K562 (cell line): Measurements from ENCODE around the gene OR5D18. TPM values are rescaled to one million over a fixed set of nuclear protein-coding genes. Genes with fewer than 3 reads are reported as not detected.

ENCODE experiments used
- ATAC-seq: fragments of 200-7000 bp; cut with Tn5 transposase; 3 replicates; pipeline ENCODE4 v1.9.1; 2020; ENCODE audit warnings: moderate library complexity
- BruUV-seq: library from RNA; stranded (reverse); fragments of 400-500 nt; replicated peaks from 2 replicates; lab custom pipeline; 2021; lab: Mats Ljungman, UMichigan
- CTCF ChIA-PET: fragments of 300-600 bp; formaldehyde crosslinking; extraction: SDS; loops from one replicate; lab custom pipeline; 2021; ENCODE audit warnings: low intra/inter-chr PET ratio; lab: Yijun Ruan, JAX
- POLR2A ChIA-PET: fragments of 300-600, 350-650 bp; sonication (Branson Sonifier 250); formaldehyde crosslinking; extraction: SDS; loops from one replicate; lab custom pipeline; 2021; ENCODE audit warnings: antibody characterized with exemption, inconsistent platforms; lab: Yijun Ruan, JAX
- DNase-seq, 4 experiments: peaks; one replicate each; pipeline versions ENCODE4 v3.0.0 to v3.0.0-alpha.2; 2011 to 2018; ENCODE audit warnings: low spot score in 3 of 4, mixed read lengths in 3 of 4; ENCODE audit errors: extremely low read depth in 1 of 4
- FAIRE-seq: peaks from 2 replicates; lab custom pipeline; 2011; peaks lifted over from hg19 to GRCh38; lab: Jason Lieb, UNC
- H2AFZ ChIP-seq: 2 replicates; pipeline ENCODE4 v1.6.0; 2011; ENCODE audit warnings: low read depth, low read length, control low read depth, inconsistent platforms
- H3K27ac ChIP-seq: fragments of 200-600 bp; 3 replicates; pipeline ENCODE4 v1.8.0; 2011; ENCODE audit warnings: low read depth, mild to moderate bottlenecking, control low read depth, inconsistent platforms, low read length, moderate library complexity, mixed read lengths; ENCODE audit errors: extremely low read depth
- H3K27me3 ChIP-seq, 2 experiments: fragments of 300-600 bp in 1 of 2; 2 replicates in 1 of 2; 3 replicates in 1 of 2; pipeline versions ENCODE4 v1.6.0 to v1.8.0; 2011; ENCODE audit warnings: inconsistent platforms in 2 of 2, low read length in 2 of 2, mild to moderate bottlenecking in 1 of 2, mixed read lengths in 1 of 2, moderate library complexity in 1 of 2; ENCODE audit not compliant: control insufficient read depth in 2 of 2, insufficient read depth in 2 of 2
- H3K36me3 ChIP-seq: fragments of 300-600 bp; 3 replicates; pipeline ENCODE4 v1.8.0; 2011; ENCODE audit warnings: mild to moderate bottlenecking, low read length, inconsistent platforms; ENCODE audit not compliant: control insufficient read depth, insufficient read depth
- H3K4me1 ChIP-seq, 2 experiments: fragments of 200-600 bp in 1 of 2; replicated peaks in 1 of 2; 2 replicates in 1 of 2; 3 replicates in 1 of 2; pipeline versions ENCODE4 v1.5.1 to v1.8.0; 2011; ENCODE audit warnings: inconsistent platforms in 2 of 2, low read length in 2 of 2, mild to moderate bottlenecking in 1 of 2, mixed read lengths in 1 of 2, moderate library complexity in 1 of 2; ENCODE audit not compliant: control insufficient read depth in 2 of 2, insufficient read depth in 2 of 2
- H3K4me2 ChIP-seq: 2 replicates; pipeline ENCODE4 v1.6.1; 2011; ENCODE audit warnings: low read length, control low read depth, inconsistent platforms, mixed read lengths; ENCODE audit not compliant: insufficient read depth
- H3K4me3 ChIP-seq: fragments of 200-600 bp; sonication (generic), shearing (Covaris generic); 2 replicates; pipeline ENCODE4 v1.5.1; 2016; ENCODE audit warnings: control low read depth, inconsistent platforms
- H3K79me2 ChIP-seq: fragments of 200-600 bp; 3 replicates; pipeline ENCODE4 v1.8.0; 2011; ENCODE audit warnings: low read length, inconsistent platforms; ENCODE audit not compliant: control insufficient read depth, insufficient read depth
- H3K9ac ChIP-seq, 2 experiments: 2 replicates each; pipeline versions ENCODE4 v1.6.0 to v1.6.1; 2011; ENCODE audit warnings: low read depth in 2 of 2, low read length in 2 of 2, control low read depth in 1 of 2, inconsistent platforms in 1 of 2, mild to moderate bottlenecking in 1 of 2, mixed read lengths in 1 of 2; ENCODE audit not compliant: insufficient read depth in 1 of 2
- H3K9me1 ChIP-seq: one replicate; pipeline ENCODE4 v1.6.0; 2011; ENCODE audit warnings: inconsistent platforms, mild to moderate bottlenecking, low read length, moderate library complexity; ENCODE audit not compliant: control insufficient read depth, insufficient read depth
- H3K9me3 ChIP-seq: replicated peaks from 2 replicates; pipeline ENCODE4 v1.5.1; 2011; ENCODE audit warnings: low read depth, low read length, inconsistent platforms; ENCODE audit not compliant: control insufficient read depth, insufficient read depth
- H4K20me1 ChIP-seq: replicated peaks from 2 replicates; pipeline ENCODE4 v1.6.1; 2011; ENCODE audit warnings: low read length, inconsistent platforms, mixed read lengths; ENCODE audit not compliant: control insufficient read depth, insufficient read depth
- ASH1L ChIP-seq: fragments of 450-650 bp; IDR thresholded peaks from 2 replicates; pipeline ENCODE4 v1.6.1; 2018; ENCODE audit warnings: borderline replicate concordance, mild to moderate bottlenecking, low read depth; ENCODE audit not compliant: partially characterized antibody
- CBX5 ChIP-seq: IDR thresholded peaks from 2 replicates; pipeline ENCODE4 v1.6.1; 2014; ENCODE audit warnings: low read depth, borderline replicate concordance
- IRF2 ChIP-seq: sonication (generic); formaldehyde crosslinking; IDR thresholded peaks from 2 replicates; pipeline ENCODE4 v1.8.1; 2022; ENCODE audit warnings: mild to moderate bottlenecking, missing genetic modification reagents
- MTA2 ChIP-seq: fragments of 450-650 bp; IDR thresholded peaks from 2 replicates; pipeline ENCODE4 v1.6.1; 2016; ENCODE audit warnings: low read depth
- PTRF ChIP-seq: fragments of 450-650 bp; IDR thresholded peaks from 2 replicates; pipeline ENCODE4 v1.6.1; 2016; ENCODE audit warnings: mild to moderate bottlenecking, missing genetic modification characterization, missing compliant biosample characterization
- SIN3B ChIP-seq: fragments of 450-650 bp; IDR thresholded peaks from 2 replicates; pipeline ENCODE4 v1.6.1; 2017; ENCODE audit warnings: low read depth, mild to moderate bottlenecking, moderate library complexity
- TAF1 ChIP-seq: IDR thresholded peaks from 2 replicates; pipeline ENCODE4 v1.6.1; 2011; ENCODE audit warnings: mild to moderate bottlenecking, low read length, moderate library complexity; ENCODE audit not compliant: insufficient read depth, control insufficient read depth, severe bottlenecking; ENCODE audit errors: extremely low read depth
- WHSC1 ChIP-seq: IDR thresholded peaks from one replicate; pipeline ENCODE4 v1.6.1; 2012; ENCODE audit warnings: low read length, control low read depth, inconsistent platforms
- ZNF12 ChIP-seq: sonication (generic); formaldehyde crosslinking; IDR thresholded peaks from 2 replicates; pipeline ENCODE4 v1.4.0; 2020; ENCODE audit warnings: mild to moderate bottlenecking, missing genetic modification reagents
- ZNF23 ChIP-seq: fragments of 250-450 bp; sonication (Bioruptor Pico); IDR thresholded peaks from 2 replicates; pipeline ENCODE4 v1.4.0; 2020; ENCODE audit warnings: mild to moderate bottlenecking
- ZNF316 ChIP-seq: fragments of 450-650 bp; IDR thresholded peaks from 2 replicates; pipeline ENCODE4 v1.6.1; 2016
- ZNF431 ChIP-seq: sonication (generic); formaldehyde crosslinking; IDR thresholded peaks from 2 replicates; pipeline ENCODE4 v1.8.0; 2022; ENCODE audit warnings: mild to moderate bottlenecking, missing genetic modification reagents
- WGBS: fragments of 100-300 bp; shearing (Covaris generic); methylation state at CpG from one replicate; pipeline ENCODE4 v1.1.6; 2016; ENCODE audit warnings: low coverage, mixed read lengths; ENCODE audit not compliant: insufficient coverage; ENCODE audit errors: missing lambda C conversion rate; 5-methylcytosine and 5-hydroxymethylcytosine counted together
- in situ Hi-C: fragments of 300-500 bp; cut with MboI; formaldehyde crosslinking; loops from 4 replicates; pipeline ENCODE4 v1.15.0; 2018; ENCODE audit warnings: inconsistent platforms, mixed read lengths
- intact Hi-C: fragments of 100-400 bp; cut with micrococcal nuclease; formaldehyde crosslinking; loops from 2 replicates; pipeline ENCODE4 v1.14.2; 2022
- polyA plus RNA-seq, 8 experiments: library from polyadenylated mRNA; depleted of rRNA in 4 of 8; stranded (reverse) in 5 of 8; unstranded in 3 of 8; fragments of >200 nt; fragmentation: Nextera tagmentation in 2 of 8; fragmentation: Illumina TruSeq in 1 of 8; extraction: Ambion mirVana in 2 of 8; extraction: Trizol in 1 of 8; gene quantifications; 2 replicates each; pipeline versions ENCODE4 v1.2.1 to v1.2.3, GENCODE V29; 2011 to 2014; ENCODE audit warnings: inconsistent platforms in 1 of 8, missing spikeins in 1 of 8
- total RNA-seq, 7 experiments: library from RNA; depleted of rRNA in 6 of 7; stranded (reverse); fragments of >200 nt in 6 of 7; fragmentation: Illumina TruSeq in 2 of 7; extraction: Trizol in 2 of 7; gene quantifications; 2 replicates each; pipeline versions ENCODE4 v1.2.1 to v1.2.3, GENCODE V29; 2011 to 2021; ENCODE audit warnings: low replicate concordance in 1 of 7
- TF ChIP-seq, protein P1 (sequence below): fragments of 450-650 bp; IDR thresholded peaks from one replicate; pipeline ENCODE4 v1.6.1; 2018; ENCODE audit warnings: mild to moderate bottlenecking, moderate library complexity; ENCODE audit not compliant: partially characterized antibody
- TF ChIP-seq, protein P2 (sequence below): fragments of 450-650 bp; formaldehyde crosslinking; IDR thresholded peaks from 2 replicates; pipeline ENCODE4 v1.4.0; 2022; ENCODE audit warnings: missing genetic modification characterization
- TF ChIP-seq, protein P3 (sequence below): sonication (generic); formaldehyde crosslinking; IDR thresholded peaks from 2 replicates; pipeline ENCODE4 v1.8.0; 2022; ENCODE audit warnings: mild to moderate bottlenecking, low read depth, missing genetic modification reagents

The OR5D18 gene
- total and polyA plus RNA-seq, 9 of the 15 experiments (the other 6 are each of a cell fraction or from before 2014, with no cell fraction given): not detected

DNA sequence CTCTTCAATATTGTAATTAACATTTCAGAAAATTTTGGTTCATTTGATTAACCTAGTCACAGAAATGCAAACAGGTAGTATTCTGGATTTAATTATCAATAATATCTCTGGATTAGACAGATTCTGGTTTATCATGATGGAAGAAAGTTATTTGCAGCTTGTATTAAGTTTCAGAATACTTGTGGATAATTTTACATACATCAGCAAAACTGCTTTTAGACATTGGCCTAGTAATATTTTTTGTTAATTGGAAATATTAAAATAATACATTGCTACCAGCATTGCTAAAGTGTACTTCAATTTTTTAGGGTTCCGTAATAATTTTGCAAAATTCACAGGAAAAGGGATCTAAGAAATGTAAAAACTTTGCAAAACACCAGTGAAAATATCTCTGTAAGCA lies 27.8 kb upstream of the OR5D18 start:
- in situ Hi-C loops: no loop called here
- Histone ChIP-seq H3K9ac (no peak overlapping the region), H3K27me3 (no peaks in the 10 kb centered on the region)
- TF ChIP-seq CBX5: no peak
- TF ChIP-seq ZNF316: peak; percentile 17; the same call in 1 of the 2 replicates
- TF ChIP-seq PTRF (tag): no peak
- TF ChIP-seq, protein P1, sequence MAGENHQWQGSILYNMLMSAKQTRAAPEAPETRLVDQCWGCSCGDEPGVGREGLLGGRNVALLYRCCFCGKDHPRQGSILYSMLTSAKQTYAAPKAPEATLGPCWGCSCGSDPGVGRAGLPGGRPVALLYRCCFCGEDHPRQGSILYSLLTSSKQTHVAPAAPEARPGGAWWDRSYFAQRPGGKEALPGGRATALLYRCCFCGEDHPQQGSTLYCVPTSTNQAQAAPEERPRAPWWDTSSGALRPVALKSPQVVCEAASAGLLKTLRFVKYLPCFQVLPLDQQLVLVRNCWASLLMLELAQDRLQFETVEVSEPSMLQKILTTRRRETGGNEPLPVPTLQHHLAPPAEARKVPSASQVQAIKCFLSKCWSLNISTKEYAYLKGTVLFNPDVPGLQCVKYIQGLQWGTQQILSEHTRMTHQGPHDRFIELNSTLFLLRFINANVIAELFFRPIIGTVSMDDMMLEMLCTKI: no peak
- TF ChIP-seq MTA2: no peak
- TF ChIP-seq, all 486 proteins: peak for 1
- DNase-seq: no peak
- H3K9me3 ChIP-seq: no peaks in the 10 kb centered on the region
- H3K27ac ChIP-seq: no peak overlapping the region
- no peak overlapping the region for H3K4me2 ChIP-seq
- ATAC-seq: no peak
- no peaks in the 10 kb centered on the region for H3K4me1 ChIP-seq
- H3K79me2 ChIP-seq: no peaks in the 10 kb centered on the region
- ChIA-PET POLR2A (no interaction called here), CTCF (no interaction called here)
- no TSS peak for BruUV-seq
- FAIRE-seq: no peak
- H3K36me3 ChIP-seq: no peaks in the 10 kb centered on the region
- no peaks in the 10 kb centered on the region for H3K9me1 ChIP-seq
- no peak overlapping the region for H3K4me3 ChIP-seq
- no peaks in the 10 kb centered on the region for H4K20me1 ChIP-seq
- H2AFZ ChIP-seq: no peak overlapping the region
- 0% methylated on average over 1 of the region's 1 CpG for WGBS
- intact Hi-C loops: no loop called here

DNA sequence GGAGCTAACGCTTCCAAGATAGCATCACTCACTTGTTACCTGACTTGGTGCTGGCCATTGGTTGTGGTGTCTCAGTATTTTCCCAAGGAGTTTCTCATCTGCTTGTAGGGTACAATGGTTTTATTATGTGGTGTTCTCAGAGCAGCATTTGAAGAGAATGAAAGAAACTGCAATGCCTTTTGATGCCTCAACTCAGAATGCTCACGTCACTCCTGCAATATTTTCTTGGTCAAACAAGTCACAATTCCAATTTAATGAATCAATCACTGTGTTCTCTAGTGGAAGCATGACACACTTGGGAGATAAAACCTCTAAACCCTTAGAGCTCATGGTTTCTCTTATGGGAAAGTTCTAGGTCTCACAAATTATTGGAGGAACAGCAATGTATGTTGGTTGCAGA lies 26.1 kb upstream of the OR5D18 start:
- 0% methylated on average over 2 of the region's 2 CpGs for whole genome bisulfite sequencing
- Histone ChIP-seq H3K27me3 (no peaks in the 10 kb centered on the region), H3K4me1 (no peaks in the 10 kb centered on the region), H3K79me2 (no peaks in the 10 kb centered on the region), H3K4me2 (no peak overlapping the region), H3K4me3 (no peak overlapping the region), H2AFZ (no peak overlapping the region), H3K36me3 (no peaks in the 10 kb centered on the region), H3K9ac (no peak overlapping the region), H4K20me1 (no peaks in the 10 kb centered on the region), H3K9me1 (no peaks in the 10 kb centered on the region), H3K27ac (no peak overlapping the region), H3K9me3 (no peaks in the 10 kb centered on the region)
- CTCF ChIA-PET: no interaction called here
- in situ Hi-C loops (no loop called here), intact Hi-C loops (no loop called here)
- DNase-seq (no peak), FAIRE-seq (no peak), ATAC-seq (no peak)
- POLR2A ChIA-PET: no interaction called here
- BruUV-seq: no TSS peak
- no peak for TF ChIP-seq ZNF12
- TF ChIP-seq ZNF431 (CRISPR knock-in tag): no peak
- no peak for TF ChIP-seq SIN3B
- TF ChIP-seq TAF1: no peak
- no peak for TF ChIP-seq ASH1L
- TF ChIP-seq, protein P2, sequence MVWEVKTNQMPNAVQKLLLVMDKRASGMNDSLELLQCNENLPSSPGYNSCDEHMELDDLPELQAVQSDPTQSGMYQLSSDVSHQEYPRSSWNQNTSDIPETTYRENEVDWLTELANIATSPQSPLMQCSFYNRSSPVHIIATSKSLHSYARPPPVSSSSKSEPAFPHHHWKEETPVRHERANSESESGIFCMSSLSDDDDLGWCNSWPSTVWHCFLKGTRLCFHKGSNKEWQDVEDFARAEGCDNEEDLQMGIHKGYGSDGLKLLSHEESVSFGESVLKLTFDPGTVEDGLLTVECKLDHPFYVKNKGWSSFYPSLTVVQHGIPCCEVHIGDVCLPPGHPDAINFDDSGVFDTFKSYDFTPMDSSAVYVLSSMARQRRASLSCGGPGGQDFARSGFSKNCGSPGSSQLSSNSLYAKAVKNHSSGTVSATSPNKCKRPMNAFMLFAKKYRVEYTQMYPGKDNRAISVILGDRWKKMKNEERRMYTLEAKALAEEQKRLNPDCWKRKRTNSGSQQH (CRISPR knock-in tag): no peak
- no peak for TF ChIP-seq WHSC1
- no peak for TF ChIP-seq IRF2 (CRISPR knock-in tag)
- TF ChIP-seq, protein P3, sequence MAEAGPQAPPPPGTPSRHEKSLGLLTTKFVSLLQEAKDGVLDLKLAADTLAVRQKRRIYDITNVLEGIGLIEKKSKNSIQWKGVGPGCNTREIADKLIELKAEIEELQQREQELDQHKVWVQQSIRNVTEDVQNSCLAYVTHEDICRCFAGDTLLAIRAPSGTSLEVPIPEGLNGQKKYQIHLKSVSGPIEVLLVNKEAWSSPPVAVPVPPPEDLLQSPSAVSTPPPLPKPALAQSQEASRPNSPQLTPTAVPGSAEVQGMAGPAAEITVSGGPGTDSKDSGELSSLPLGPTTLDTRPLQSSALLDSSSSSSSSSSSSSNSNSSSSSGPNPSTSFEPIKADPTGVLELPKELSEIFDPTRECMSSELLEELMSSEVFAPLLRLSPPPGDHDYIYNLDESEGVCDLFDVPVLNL: no peak
- no peak for TF ChIP-seq ZNF23 (CRISPR knock-in tag)
